ENCODE data around the gene UTP11. TPM values are rescaled to one million over a fixed set of nuclear protein-coding genes. Genes with fewer than 3 reads are reported as not detected.
A peak's percentile ranks its signal among the peaks of the same experiment; 100 is the strongest.

The UTP11 gene
- total RNA-seq, 1 donor from 2014 or later = 35.3 TPM

GRCh38 chr1:38000529-38001455 is 11.7 kb upstream of the UTP11 start:
- DNase-seq (ENCODE audit: low spot score) = peak; percentile 89

DNA sequence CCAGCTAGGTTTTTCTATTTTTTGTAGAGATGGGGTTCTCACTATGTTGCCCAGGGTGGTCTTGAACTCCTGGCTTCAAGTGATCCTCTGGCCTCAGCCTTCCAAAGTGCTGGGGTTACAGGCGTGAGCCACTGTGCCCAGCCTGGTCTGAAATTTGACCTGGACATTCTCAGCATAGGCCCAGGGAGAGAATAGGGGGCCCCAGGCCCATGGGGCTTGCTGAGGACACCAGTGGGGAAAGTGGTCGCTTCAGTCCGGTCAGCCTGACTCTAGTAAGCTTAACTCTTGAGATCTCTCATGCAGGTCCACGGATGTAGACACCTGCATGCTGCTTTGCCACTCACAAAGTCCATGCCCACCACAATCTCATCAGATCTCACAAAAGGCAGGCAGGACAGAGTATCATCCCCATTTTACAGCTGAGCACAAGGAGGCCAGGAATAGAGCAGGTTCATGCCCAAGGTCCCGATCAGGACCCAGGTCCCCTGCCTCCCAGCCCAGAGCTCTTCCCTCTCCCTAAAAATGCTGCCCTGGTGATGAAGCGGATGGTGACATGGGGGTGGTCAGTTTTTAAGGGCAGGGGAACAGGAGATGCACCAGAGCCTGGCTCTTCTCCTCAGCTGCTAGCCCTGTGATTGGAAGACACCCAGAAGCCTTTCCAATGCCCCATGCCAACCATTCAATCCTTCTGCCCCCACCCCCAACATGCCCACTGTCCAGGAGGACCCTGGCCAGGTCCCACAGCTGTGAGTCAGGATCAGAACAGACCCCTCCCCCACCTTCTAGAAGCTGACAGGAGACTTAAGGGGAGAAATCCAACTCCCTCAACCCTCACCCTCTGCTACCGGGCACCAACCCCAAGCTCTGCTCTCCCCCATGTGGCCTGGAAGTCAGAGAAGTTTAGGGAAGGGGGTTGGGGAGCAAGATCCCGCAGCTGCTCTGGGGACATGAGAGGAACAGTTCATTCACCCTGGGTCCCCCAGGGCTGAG is 9.0 kb upstream of the UTP11 start:
- peak; percentile 41 for DNase-seq (ENCODE audit: low spot score)

GRCh38 chr1:38004284-38005108 is 8.0 kb upstream of the UTP11 start:
- DNase-seq (ENCODE audit: low spot score) = peak; percentile 73

DNA sequence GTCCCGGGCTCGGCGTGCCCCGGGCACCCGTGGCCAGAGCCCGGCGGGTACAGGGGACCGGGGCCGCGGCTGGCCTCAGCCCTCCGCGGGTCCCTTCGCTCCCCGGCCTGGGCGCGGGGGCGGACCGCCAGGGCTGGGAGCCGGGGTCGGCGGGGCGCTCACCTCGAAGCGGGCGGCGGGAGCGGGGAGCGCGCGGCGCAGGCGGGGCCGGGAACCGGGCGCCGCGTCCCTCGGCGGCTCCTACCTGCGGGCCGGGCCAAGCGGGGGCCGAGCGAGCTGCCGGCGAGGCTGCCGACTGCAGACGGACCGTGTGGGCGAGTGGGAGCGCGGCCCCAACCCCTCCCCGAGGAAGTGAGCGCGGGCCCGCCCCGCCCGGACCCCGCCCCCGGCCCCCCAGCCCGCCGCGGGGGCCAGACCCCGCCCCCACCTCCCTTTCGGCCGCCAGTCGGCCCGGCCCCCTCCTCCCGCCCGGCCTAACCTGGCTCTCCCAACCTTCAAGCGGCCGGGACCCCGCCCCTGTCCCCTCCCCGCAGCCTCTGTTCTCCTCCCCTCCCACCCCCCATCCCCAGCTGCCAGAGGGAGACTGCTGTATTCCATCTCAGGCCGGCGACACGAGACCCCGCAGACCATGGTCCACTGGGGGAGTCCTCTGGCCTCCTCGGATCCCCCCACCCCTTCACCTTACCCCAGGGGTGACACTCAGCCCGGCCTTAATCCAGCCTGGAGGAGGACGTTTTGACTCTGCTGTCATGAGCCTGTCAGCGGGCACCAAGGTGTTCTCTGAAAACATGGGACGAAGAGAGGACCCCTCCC is 7.1 kb upstream of the UTP11 start, which contains the start of gene FHL3:
Gene FHL3, minus strand, starts transcription at position 320 of the 813 bp plus-strand sequence. CDS start 6,102 bp downstream, outside the sequence.
- peak; percentile 89 for DNase-seq (ENCODE audit: low spot score)

DNA sequence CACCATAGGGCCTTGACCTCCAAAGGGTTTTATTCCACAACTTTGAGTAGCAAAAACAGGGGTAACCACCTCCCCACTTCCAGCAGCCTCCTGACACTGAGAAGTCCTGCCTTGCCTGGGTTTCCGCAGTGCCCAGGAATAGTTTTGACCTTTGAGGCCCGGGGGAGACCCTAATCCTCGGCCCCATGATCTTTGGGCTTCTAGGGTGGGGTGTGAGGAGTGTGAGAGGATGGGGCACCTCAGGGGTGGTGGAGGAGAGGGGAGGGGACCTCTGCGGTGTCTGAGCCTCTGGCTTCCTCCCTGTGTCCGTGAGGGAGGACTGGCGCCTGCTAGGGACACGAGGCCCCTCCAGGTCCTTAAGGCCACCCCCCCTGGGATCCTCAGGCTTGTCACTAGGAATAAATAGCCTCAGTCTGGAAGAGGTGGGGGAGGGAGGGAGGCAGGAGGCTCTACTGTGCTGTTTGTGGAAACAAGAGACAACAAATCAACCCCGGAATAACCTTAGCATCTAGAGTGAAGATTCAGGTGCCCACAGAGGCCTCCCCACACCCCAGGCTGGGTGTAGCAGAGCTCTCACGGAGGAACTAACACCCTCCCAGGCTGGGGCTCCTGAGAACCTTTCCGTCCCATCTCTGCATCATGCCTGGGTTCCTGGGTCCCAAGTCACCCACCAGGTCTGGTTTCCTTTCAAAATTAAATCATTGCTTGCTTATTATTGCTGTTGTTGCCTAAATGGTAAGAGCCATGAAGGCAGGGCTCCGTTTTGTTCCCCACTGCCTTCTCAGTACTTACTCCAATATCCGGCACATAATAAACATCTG is 6.3 kb upstream of the UTP11 start:
- DNase-seq (ENCODE audit: low spot score) = peak; percentile 74

- DNase-seq (ENCODE audit: low spot score) = peak; percentile 67
Observed at GRCh38 chr1:38009088-38009840, 3.3 kb upstream of the UTP11 start.

DNA sequence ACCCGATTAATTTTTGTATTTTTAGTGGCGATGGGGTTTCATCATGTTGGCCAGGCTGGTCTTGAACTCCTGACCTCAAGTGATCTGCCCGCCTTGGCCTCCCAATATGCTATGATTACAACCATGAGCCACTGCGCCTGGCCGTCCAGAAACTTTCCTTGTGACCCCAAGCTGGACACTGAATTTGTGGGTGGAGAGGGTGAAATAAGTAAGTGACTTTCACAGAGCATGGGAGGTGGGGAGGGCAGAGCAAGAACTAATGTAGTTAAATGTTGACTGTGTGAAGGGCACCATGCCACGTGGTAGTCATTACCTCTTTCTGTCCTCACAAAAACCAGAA is 2.7 kb upstream of the UTP11 start:
- peak; percentile 20 for DNase-seq (ENCODE audit: low spot score)

GRCh38 chr1:38013227-38013622 is 691 bp downstream of the UTP11 start:
- no peak for DNase-seq (ENCODE audit: low spot score)

- no peak for DNase-seq (ENCODE audit: low spot score)
Observed at GRCh38 chr1:38014171-38014570, 1.6 kb downstream of the UTP11 start.

GRCh38 chr1:38014724-38015424 is 2.3 kb downstream of the UTP11 start:
- DNase-seq (ENCODE audit: low spot score) = no peak

DNA sequence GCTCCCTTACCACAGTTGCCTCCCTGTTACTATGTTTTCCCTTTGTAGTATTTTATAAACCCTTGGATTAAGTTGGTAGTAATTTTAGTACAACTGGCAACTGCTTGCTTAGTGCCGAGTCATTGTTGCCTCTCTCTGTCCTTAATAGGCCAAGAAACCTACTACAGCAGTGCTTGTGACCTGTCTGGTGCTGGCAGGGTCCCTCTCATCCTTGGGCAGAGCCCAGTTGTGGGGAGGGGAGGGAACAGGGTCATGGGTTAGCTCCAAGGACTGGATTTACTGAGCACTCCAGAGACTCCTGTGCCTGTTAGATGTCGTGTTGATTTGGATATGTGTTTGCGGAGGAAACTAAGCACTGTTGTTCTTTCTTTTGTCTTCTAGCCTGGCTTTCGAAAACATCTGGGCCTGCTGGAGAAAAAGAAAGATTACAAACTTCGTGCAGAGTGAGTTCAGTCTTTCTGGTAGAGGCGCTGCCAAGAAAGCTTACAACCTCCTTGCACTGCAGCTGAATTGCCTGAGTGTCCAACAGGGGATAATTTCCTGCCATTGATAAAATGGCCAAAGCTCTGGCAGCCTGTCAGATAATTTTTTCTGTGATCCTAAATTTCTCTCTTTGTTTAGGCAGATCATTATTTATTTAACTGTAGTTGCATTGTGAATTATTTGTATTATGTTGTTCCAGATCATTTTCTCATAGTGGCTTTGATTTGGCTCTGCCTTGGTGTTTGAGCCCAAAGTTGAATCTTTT is 3.6 kb downstream of the UTP11 start:
- no peak for DNase-seq (ENCODE audit: low spot score)

- no peak for DNase-seq (ENCODE audit: low spot score)
Observed at GRCh38 chr1:38018864-38019343, 6.4 kb downstream of the UTP11 start.

GRCh38 chr1:38020396-38020795 is 7.9 kb downstream of the UTP11 start:
- DNase-seq (ENCODE audit: low spot score) = no peak

GRCh38 chr1:38021969-38022368 is 9.4 kb downstream of the UTP11 start:
- DNase-seq (ENCODE audit: low spot score) = no peak

GRCh38 chr1:38022810-38023209 is 10.3 kb downstream of the UTP11 start:
- no peak for DNase-seq (ENCODE audit: low spot score)

DNA sequence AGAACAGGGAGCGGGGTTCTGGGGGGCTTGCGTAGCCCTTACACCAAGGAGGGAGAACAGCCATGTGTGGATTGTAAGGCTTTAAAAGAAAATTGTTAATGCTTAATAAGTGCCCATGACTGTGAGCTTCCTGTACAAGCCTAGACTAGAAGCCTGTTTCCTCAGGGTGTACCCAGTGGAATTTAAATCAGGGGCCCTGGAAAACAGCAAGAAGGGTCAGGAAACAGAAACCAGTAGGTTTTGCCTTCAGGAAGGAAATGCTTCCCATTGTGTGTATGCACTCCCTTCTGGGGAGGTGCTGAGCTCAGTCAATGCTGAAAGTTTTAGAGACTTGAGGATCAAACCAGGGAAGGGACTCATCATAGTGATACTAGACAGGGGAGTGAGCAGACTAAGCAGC is 12.7 kb downstream of the UTP11 start:
- DNase-seq (ENCODE audit: low spot score) = no peak

- no peak for DNase-seq (ENCODE audit: low spot score)
Observed at GRCh38 chr1:38025664-38026063, 13.1 kb downstream of the UTP11 start.
